GM23338 (cell line): ENCODE data around the gene ARHGAP19. TPM values are rescaled to one million over a fixed set of nuclear protein-coding genes. Genes with fewer than 3 reads are reported as not detected.
A peak's percentile ranks its signal among the peaks of the same experiment; 100 is the strongest.

ENCODE experiments used
- ATAC-seq: fragments of 200-7000 bp; cut with Tn5 transposase; 3 replicates; pipeline ENCODE4 v1.9.1; 2020
- DNase-seq: peaks from one replicate; pipeline ENCODE4 v3.0.0-alpha.2; 2015; ENCODE audit warnings: low spot score
- H2AFZ ChIP-seq: fragments of 200-600 bp; sonication (generic); 2 replicates; pipeline ENCODE4 v1.8.0; 2016; ENCODE audit warnings: antibody characterized with exemption, mild to moderate bottlenecking, moderate library complexity
- H3F3A ChIP-seq: fragments of 200-600 bp; sonication (generic); replicated peaks from 2 replicates; pipeline ENCODE4 v1.8.0; 2017; ENCODE audit warnings: antibody characterized with exemption, mixed run types, low read depth
- H3K27ac ChIP-seq: fragments of 200-600 bp; sonication (generic); 2 replicates; pipeline ENCODE4 v1.6.1; 2016; ENCODE audit warnings: low read depth
- H3K27me3 ChIP-seq: fragments of 200-600 bp; sonication (generic); 2 replicates; pipeline ENCODE4 v1.8.0; 2016; ENCODE audit warnings: mild to moderate bottlenecking, mixed run types, moderate library complexity; ENCODE audit not compliant: insufficient read depth
- H3K36me3 ChIP-seq: fragments of 200-600 bp; sonication (generic); 2 replicates; pipeline ENCODE4 v1.8.0; 2016; ENCODE audit warnings: mild to moderate bottlenecking; ENCODE audit not compliant: insufficient read depth
- H3K4me1 ChIP-seq: fragments of 200-600 bp; sonication (generic); 2 replicates; pipeline ENCODE4 v1.8.0; 2016; ENCODE audit warnings: mild to moderate bottlenecking, moderate library complexity; ENCODE audit not compliant: insufficient read depth
- H3K4me2 ChIP-seq: fragments of 200-600 bp; sonication (generic); 2 replicates; pipeline ENCODE4 v1.7.1; 2017; ENCODE audit warnings: mixed run types
- H3K4me3 ChIP-seq: fragments of 200-600 bp; sonication (generic); 2 replicates; pipeline ENCODE4 v1.6.1; 2016; ENCODE audit warnings: mixed run types
- H3K79me2 ChIP-seq: fragments of 200-600 bp; sonication (generic); replicated peaks from 2 replicates; pipeline ENCODE4 v1.8.0; 2017; ENCODE audit warnings: mild to moderate bottlenecking; ENCODE audit not compliant: insufficient read depth
- H3K9me2 ChIP-seq: fragments of 200-600 bp; sonication (generic); 2 replicates; pipeline ENCODE4 v1.8.0; 2017; ENCODE audit not compliant: insufficient read depth
- H4K20me1 ChIP-seq: fragments of 200-600 bp; sonication (generic); replicated peaks from 2 replicates; pipeline ENCODE4 v1.8.0; 2017; ENCODE audit warnings: mild to moderate bottlenecking; ENCODE audit not compliant: insufficient read depth
- H3K27ac Mint-ChIP-seq: 2 replicates; pipeline ENCODE4 v1.8.0; 2020; ENCODE audit warnings: inconsistent platforms, mild to moderate bottlenecking, moderate library complexity, mixed read lengths
- H3K27me3 Mint-ChIP-seq: 3 replicates; pipeline ENCODE4 v1.8.0; 2022; ENCODE audit warnings: low read depth, mild to moderate bottlenecking, moderate library complexity, mixed read lengths, inconsistent platforms; ENCODE audit not compliant: insufficient read depth, poor library complexity
- H3K36me3 Mint-ChIP-seq: 3 replicates; pipeline ENCODE4 v1.8.0; 2021; ENCODE audit warnings: low read depth, mild to moderate bottlenecking, inconsistent platforms, moderate library complexity, mixed read lengths
- H3K4me1 Mint-ChIP-seq: 3 replicates; pipeline ENCODE4 v1.8.0; 2020; ENCODE audit warnings: mild to moderate bottlenecking, inconsistent platforms, mixed read lengths
- H3K4me3 Mint-ChIP-seq: 3 replicates; pipeline ENCODE4 v1.8.0; 2021; ENCODE audit warnings: moderate library complexity, mild to moderate bottlenecking, inconsistent platforms, mixed read lengths
- H3K9me3 Mint-ChIP-seq: 3 replicates; pipeline ENCODE4 v1.8.0; 2020; ENCODE audit warnings: moderate library complexity, mild to moderate bottlenecking, inconsistent platforms, mixed read lengths
- CREB1 ChIP-seq: fragments of 250-450 bp; sonication (Bioruptor Pico); IDR thresholded peaks from 2 replicates; pipeline ENCODE4 v1.5.0; 2020; ENCODE audit warnings: low read depth, mild to moderate bottlenecking, moderate library complexity
- EZH2 ChIP-seq: fragments of 200-600 bp; sonication (generic); IDR thresholded peaks from one replicate; pipeline ENCODE4 v1.8.0; 2017; ENCODE audit warnings: antibody characterized with exemption, mild to moderate bottlenecking, low read depth; ENCODE audit not compliant: unreplicated experiment
- EZH2phosphoT487 ChIP-seq: fragments of 200-600 bp; sonication (generic); IDR thresholded peaks from one replicate; pipeline ENCODE4 v1.8.1; 2018; ENCODE audit warnings: antibody characterized with exemption; ENCODE audit not compliant: unreplicated experiment
- JUNB ChIP-seq: IDR thresholded peaks from one replicate; pipeline ENCODE4 v1.6.1; 2016; ENCODE audit warnings: antibody characterized with exemption; ENCODE audit not compliant: unreplicated experiment
- NANOG ChIP-seq: IDR thresholded peaks from 2 replicates; pipeline ENCODE4 v1.6.1; 2016; ENCODE audit warnings: antibody characterized with exemption, borderline replicate concordance
- POLR2AphosphoS5 ChIP-seq: IDR thresholded peaks from 2 replicates; pipeline ENCODE4 v1.6.1; 2016; ENCODE audit warnings: antibody characterized with exemption, low read depth
- STAT1 ChIP-seq: IDR thresholded peaks from one replicate; pipeline ENCODE4 v1.6.1; 2016; ENCODE audit warnings: antibody characterized with exemption; ENCODE audit not compliant: unreplicated experiment
- ZNF114 ChIP-seq: fragments of 250-450 bp; sonication (Bioruptor Pico); IDR thresholded peaks from 2 replicates; pipeline ENCODE4 v1.5.0; 2020; ENCODE audit warnings: mild to moderate bottlenecking, moderate library complexity
- ZNF331 ChIP-seq: fragments of 250-450 bp; sonication (Bioruptor Pico); IDR thresholded peaks from 2 replicates; pipeline ENCODE4 v1.5.0; 2020; ENCODE audit warnings: low read depth, mild to moderate bottlenecking, moderate library complexity
- polyA plus RNA-seq: library from polyadenylated mRNA; unstranded; fragments of >200 nt; fragmentation: Nextera tagmentation; extraction: Ambion mirVana; gene quantifications from 2 replicates; pipeline ENCODE4 v1.2.1, GENCODE V29; 2016
- total RNA-seq: library from RNA; depleted of rRNA; stranded (reverse); fragments of >200 nt; shearing (Covaris generic); gene quantifications from 2 replicates; pipeline ENCODE4 v1.2.3, GENCODE V29; 2014
- TF ChIP-seq, protein P1 (sequence below): IDR thresholded peaks from 2 replicates; pipeline ENCODE4 v1.6.1; 2016; ENCODE audit warnings: antibody characterized with exemption
- TF ChIP-seq, protein P2 (sequence below), 2 experiments: fragments of 200-600 bp in 1 of 2; sonication (generic) in 1 of 2; conservative IDR thresholded peaks; 2 replicates each; pipeline versions ENCODE4 v1.5.1 to v1.6.1; 2016 to 2017; ENCODE audit warnings: antibody characterized with exemption in 2 of 2, low read depth in 2 of 2, mild to moderate bottlenecking in 2 of 2, moderate library complexity in 1 of 2
- TF ChIP-seq, protein P3 (sequence below): fragments of 250-450 bp; sonication (Bioruptor Pico); IDR thresholded peaks from 2 replicates; pipeline ENCODE4 v1.5.0; 2020; ENCODE audit warnings: mild to moderate bottlenecking, moderate library complexity
- TF ChIP-seq, protein P4 (sequence below): IDR thresholded peaks from one replicate; pipeline ENCODE4 v1.6.1; 2018; ENCODE audit warnings: antibody characterized with exemption; ENCODE audit not compliant: unreplicated experiment

The ARHGAP19 gene
- total and polyA plus RNA-seq, 2 experiments from 2014 or later, result 11.5 to 38.8 TPM

DNA sequence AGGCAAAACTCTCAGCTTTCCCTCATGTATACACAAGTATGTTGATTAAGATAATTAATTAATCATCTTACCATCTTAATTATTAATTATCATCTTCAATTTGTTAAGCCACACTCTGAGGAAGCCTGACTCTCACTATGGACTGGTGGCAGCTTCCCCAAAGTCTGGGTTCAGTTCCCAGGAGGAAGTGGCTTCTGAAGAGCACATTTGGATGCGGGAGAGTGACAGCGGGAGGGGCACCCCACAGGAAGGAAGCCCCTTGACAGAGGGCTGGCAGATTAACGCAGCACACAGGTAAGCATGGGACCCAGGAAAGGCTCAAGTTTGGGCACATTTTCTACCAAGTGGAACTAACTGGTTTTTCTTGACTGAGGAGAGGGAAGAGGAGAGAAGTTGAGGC, 93.3 kb downstream of the ARHGAP19 start:
- Histone ChIP-seq H3K79me2 (no peaks in the 10 kb centered on the region), H3F3A (peaks cover 8% of the 10 kb centered on the region), H3K27me3 (peaks cover 23% of the 10 kb centered on the region), H3K27ac (no peak overlapping the region), H4K20me1 (no peaks in the 10 kb centered on the region), H3K9me2 (no peaks in the 10 kb centered on the region), H2AFZ (peak overlapping the region; percentile 20; the same call in 1 of the 2 replicates), H3K4me2 (no peak overlapping the region), H3K4me1 (peaks cover 21% of the 10 kb centered on the region), H3K4me3 (no peak overlapping the region), H3K36me3 (no peaks in the 10 kb centered on the region)
- ATAC-seq (no peak), DNase-seq (peak; percentile 38)
- Mint-ChIP-seq H3K4me1 (peaks cover 13% of the 10 kb centered on the region), H3K9me3 (no peaks in the 10 kb centered on the region), H3K4me3 (no peak overlapping the region), H3K27me3 (peaks cover 12% of the 10 kb centered on the region), H3K36me3 (no peaks in the 10 kb centered on the region), H3K27ac (no peak overlapping the region; the same call in 1 of the 2 replicates)
- no peak for TF ChIP-seq CREB1 (CRISPR knock-in tag)
- TF ChIP-seq ZNF114 (CRISPR knock-in tag), result no peak
- TF ChIP-seq, protein P1, sequence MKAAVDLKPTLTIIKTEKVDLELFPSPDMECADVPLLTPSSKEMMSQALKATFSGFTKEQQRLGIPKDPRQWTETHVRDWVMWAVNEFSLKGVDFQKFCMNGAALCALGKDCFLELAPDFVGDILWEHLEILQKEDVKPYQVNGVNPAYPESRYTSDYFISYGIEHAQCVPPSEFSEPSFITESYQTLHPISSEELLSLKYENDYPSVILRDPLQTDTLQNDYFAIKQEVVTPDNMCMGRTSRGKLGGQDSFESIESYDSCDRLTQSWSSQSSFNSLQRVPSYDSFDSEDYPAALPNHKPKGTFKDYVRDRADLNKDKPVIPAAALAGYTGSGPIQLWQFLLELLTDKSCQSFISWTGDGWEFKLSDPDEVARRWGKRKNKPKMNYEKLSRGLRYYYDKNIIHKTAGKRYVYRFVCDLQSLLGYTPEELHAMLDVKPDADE, result no peak
- TF ChIP-seq, protein P2, sequence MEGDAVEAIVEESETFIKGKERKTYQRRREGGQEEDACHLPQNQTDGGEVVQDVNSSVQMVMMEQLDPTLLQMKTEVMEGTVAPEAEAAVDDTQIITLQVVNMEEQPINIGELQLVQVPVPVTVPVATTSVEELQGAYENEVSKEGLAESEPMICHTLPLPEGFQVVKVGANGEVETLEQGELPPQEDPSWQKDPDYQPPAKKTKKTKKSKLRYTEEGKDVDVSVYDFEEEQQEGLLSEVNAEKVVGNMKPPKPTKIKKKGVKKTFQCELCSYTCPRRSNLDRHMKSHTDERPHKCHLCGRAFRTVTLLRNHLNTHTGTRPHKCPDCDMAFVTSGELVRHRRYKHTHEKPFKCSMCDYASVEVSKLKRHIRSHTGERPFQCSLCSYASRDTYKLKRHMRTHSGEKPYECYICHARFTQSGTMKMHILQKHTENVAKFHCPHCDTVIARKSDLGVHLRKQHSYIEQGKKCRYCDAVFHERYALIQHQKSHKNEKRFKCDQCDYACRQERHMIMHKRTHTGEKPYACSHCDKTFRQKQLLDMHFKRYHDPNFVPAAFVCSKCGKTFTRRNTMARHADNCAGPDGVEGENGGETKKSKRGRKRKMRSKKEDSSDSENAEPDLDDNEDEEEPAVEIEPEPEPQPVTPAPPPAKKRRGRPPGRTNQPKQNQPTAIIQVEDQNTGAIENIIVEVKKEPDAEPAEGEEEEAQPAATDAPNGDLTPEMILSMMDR (conservative IDR thresholded peaks at IDR 0.05; ENCODE audit: low read depth in 2 of 2), result no peak
- no peak for TF ChIP-seq ZNF331 (CRISPR knock-in tag)
- TF ChIP-seq, protein P3, sequence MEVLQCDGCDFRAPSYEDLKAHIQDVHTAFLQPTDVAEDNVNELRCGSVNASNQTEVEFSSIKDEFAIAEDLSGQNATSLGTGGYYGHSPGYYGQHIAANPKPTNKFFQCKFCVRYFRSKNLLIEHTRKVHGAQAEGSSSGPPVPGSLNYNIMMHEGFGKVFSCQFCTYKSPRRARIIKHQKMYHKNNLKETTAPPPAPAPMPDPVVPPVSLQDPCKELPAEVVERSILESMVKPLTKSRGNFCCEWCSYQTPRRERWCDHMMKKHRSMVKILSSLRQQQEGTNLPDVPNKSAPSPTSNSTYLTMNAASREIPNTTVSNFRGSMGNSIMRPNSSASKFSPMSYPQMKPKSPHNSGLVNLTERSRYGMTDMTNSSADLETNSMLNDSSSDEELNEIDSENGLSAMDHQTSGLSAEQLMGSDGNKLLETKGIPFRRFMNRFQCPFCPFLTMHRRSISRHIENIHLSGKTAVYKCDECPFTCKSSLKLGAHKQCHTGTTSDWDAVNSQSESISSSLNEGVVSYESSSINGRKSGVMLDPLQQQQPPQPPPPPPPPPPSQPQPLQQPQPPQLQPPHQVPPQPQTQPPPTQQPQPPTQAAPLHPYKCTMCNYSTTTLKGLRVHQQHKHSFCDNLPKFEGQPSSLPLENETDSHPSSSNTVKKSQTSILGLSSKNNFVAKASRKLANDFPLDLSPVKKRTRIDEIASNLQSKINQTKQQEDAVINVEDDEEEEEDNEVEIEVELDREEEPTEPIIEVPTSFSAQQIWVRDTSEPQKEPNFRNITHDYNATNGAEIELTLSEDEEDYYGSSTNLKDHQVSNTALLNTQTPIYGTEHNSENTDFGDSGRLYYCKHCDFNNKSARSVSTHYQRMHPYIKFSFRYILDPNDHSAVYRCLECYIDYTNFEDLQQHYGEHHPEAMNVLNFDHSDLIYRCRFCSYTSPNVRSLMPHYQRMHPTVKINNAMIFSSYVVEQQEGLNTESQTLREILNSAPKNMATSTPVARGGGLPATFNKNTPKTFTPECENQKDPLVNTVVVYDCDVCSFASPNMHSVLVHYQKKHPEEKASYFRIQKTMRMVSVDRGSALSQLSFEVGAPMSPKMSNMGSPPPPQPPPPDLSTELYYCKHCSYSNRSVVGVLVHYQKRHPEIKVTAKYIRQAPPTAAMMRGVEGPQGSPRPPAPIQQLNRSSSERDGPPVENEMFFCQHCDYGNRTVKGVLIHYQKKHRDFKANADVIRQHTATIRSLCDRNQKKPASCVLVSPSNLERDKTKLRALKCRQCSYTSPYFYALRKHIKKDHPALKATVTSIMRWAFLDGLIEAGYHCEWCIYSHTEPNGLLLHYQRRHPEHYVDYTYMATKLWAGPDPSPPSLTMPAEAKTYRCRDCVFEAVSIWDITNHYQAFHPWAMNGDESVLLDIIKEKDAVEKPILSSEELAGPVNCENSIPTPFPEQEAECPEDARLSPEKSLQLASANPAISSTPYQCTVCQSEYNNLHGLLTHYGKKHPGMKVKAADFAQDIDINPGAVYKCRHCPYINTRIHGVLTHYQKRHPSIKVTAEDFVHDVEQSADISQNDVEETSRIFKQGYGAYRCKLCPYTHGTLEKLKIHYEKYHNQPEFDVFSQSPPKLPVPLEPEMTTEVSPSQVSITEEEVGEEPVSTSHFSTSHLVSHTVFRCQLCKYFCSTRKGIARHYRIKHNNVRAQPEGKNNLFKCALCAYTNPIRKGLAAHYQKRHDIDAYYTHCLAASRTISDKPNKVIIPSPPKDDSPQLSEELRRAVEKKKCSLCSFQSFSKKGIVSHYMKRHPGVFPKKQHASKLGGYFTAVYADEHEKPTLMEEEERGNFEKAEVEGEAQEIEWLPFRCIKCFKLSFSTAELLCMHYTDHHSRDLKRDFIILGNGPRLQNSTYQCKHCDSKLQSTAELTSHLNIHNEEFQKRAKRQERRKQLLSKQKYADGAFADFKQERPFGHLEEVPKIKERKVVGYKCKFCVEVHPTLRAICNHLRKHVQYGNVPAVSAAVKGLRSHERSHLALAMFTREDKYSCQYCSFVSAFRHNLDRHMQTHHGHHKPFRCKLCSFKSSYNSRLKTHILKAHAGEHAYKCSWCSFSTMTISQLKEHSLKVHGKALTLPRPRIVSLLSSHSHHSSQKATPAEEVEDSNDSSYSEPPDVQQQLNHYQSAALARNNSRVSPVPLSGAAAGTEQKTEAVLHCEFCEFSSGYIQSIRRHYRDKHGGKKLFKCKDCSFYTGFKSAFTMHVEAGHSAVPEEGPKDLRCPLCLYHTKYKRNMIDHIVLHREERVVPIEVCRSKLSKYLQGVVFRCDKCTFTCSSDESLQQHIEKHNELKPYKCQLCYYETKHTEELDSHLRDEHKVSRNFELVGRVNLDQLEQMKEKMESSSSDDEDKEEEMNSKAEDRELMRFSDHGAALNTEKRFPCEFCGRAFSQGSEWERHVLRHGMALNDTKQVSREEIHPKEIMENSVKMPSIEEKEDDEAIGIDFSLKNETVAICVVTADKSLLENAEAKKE (CRISPR knock-in tag), result no peak
- TF ChIP-seq EZH2, result no peak
- no peak for TF ChIP-seq POLR2AphosphoS5
- TF ChIP-seq NANOG, result no peak
- TF ChIP-seq JUNB, result no peak
- TF ChIP-seq, protein P4, sequence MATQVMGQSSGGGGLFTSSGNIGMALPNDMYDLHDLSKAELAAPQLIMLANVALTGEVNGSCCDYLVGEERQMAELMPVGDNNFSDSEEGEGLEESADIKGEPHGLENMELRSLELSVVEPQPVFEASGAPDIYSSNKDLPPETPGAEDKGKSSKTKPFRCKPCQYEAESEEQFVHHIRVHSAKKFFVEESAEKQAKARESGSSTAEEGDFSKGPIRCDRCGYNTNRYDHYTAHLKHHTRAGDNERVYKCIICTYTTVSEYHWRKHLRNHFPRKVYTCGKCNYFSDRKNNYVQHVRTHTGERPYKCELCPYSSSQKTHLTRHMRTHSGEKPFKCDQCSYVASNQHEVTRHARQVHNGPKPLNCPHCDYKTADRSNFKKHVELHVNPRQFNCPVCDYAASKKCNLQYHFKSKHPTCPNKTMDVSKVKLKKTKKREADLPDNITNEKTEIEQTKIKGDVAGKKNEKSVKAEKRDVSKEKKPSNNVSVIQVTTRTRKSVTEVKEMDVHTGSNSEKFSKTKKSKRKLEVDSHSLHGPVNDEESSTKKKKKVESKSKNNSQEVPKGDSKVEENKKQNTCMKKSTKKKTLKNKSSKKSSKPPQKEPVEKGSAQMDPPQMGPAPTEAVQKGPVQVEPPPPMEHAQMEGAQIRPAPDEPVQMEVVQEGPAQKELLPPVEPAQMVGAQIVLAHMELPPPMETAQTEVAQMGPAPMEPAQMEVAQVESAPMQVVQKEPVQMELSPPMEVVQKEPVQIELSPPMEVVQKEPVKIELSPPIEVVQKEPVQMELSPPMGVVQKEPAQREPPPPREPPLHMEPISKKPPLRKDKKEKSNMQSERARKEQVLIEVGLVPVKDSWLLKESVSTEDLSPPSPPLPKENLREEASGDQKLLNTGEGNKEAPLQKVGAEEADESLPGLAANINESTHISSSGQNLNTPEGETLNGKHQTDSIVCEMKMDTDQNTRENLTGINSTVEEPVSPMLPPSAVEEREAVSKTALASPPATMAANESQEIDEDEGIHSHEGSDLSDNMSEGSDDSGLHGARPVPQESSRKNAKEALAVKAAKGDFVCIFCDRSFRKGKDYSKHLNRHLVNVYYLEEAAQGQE, result no peak
- TF ChIP-seq EZH2phosphoT487, result no peak
- TF ChIP-seq STAT1, result no peak
